Lung (tissue), 12 donors: ENCODE results near the gene CORO2A. TPM values are rescaled to one million over a fixed set of nuclear protein-coding genes. Genes with fewer than 3 reads are reported as not detected.

Experiments
- ATAC-seq: fragments of 200-7000 bp; cut with Tn5 transposase; one replicate; pipeline ENCODE4 v1.9.1; 2020; ENCODE audit warnings: moderate number of reproducible peaks; ENCODE audit not compliant: insufficient read depth, low FRiP score
- DNase-seq, 3 donors: peaks; one replicate each; pipeline ENCODE4 v3.0.0-alpha.2; 2013 to 2017
- H3K27ac ChIP-seq, 2 donors: one replicate each; pipeline ENCODE4 v1.5.1; 2013; ENCODE audit warnings: mild to moderate bottlenecking in 2 of 2, moderate library complexity in 2 of 2, control low read depth in 1 of 2, inconsistent platforms in 1 of 2, low read depth in 1 of 2, low read length in 1 of 2
- H3K27me3 ChIP-seq, 3 donors: one replicate each; pipeline ENCODE4 v1.5.1; 2013; ENCODE audit warnings: low read length in 2 of 3; ENCODE audit not compliant: control insufficient read depth in 3 of 3, insufficient read depth in 3 of 3
- H3K36me3 ChIP-seq, 4 donors: one replicate each; pipeline ENCODE4 v1.5.1; 2013; ENCODE audit warnings: low read length in 4 of 4, mild to moderate bottlenecking in 1 of 4, moderate library complexity in 1 of 4; ENCODE audit not compliant: control insufficient read depth in 4 of 4, insufficient read depth in 4 of 4
- H3K4me1 ChIP-seq, 5 donors: one replicate each; pipeline ENCODE4 v1.5.1; 2013; ENCODE audit warnings: low read length in 5 of 5, mild to moderate bottlenecking in 2 of 5, moderate library complexity in 1 of 5; ENCODE audit not compliant: control insufficient read depth in 5 of 5, insufficient read depth in 5 of 5
- H3K4me3 ChIP-seq: one replicate; pipeline ENCODE4 v1.5.1; 2013; ENCODE audit warnings: mild to moderate bottlenecking, control low read depth, moderate library complexity
- H3K9ac ChIP-seq, 2 donors: one replicate each; pipeline ENCODE4 v1.5.1; 2013; ENCODE audit warnings: low read length in 2 of 2, control low read depth in 1 of 2; ENCODE audit not compliant: insufficient read depth in 1 of 2
- H3K9me3 ChIP-seq, 4 donors: one replicate each; pipeline ENCODE4 v1.5.1; 2013; ENCODE audit warnings: low read length in 3 of 4, mild to moderate bottlenecking in 1 of 4, moderate library complexity in 1 of 4; ENCODE audit not compliant: control insufficient read depth in 4 of 4, insufficient read depth in 3 of 4
- WGBS, 2 donors: extraction: QIAGEN DNeasy Blood & Tissue Kit; methylation state at CpG; one replicate each; pipeline ENCODE4 v1.1.7; 2013; 5-methylcytosine and 5-hydroxymethylcytosine counted together
- polyA plus RNA-seq, 2 donors: library from polyadenylated mRNA; stranded (reverse); fragments of 200-250 nt; gene quantifications; one replicate each; pipeline ENCODE4 v1.2.1, GENCODE V29; 2013
- total RNA-seq, 2 donors: library from RNA; depleted of rRNA in 1 of 2; stranded (reverse); fragments of >200 nt in 1 of 2; gene quantifications; one replicate each; pipeline ENCODE4 v1.2.1, GENCODE V29; 2014 to 2021
- TF ChIP-seq, protein P1 (sequence below): IDR thresholded peaks from 2 replicates; pipeline ENCODE4 v1.5.1; 2012; ENCODE audit warnings: mild to moderate bottlenecking; ENCODE audit errors: control extremely low read depth, extremely low read depth
- donor health status: control.
- donor health status: control.
- donor health status: Bipolar disorder and iron deficiency.
- donor health status: healthy.
- donor health status: DM: yes; HTN: yes; CAD: no.

CORO2A gene
- total and polyA plus RNA-seq, 4 donors: 6.8 to 22.3 (median 14.7) TPM

DNA sequence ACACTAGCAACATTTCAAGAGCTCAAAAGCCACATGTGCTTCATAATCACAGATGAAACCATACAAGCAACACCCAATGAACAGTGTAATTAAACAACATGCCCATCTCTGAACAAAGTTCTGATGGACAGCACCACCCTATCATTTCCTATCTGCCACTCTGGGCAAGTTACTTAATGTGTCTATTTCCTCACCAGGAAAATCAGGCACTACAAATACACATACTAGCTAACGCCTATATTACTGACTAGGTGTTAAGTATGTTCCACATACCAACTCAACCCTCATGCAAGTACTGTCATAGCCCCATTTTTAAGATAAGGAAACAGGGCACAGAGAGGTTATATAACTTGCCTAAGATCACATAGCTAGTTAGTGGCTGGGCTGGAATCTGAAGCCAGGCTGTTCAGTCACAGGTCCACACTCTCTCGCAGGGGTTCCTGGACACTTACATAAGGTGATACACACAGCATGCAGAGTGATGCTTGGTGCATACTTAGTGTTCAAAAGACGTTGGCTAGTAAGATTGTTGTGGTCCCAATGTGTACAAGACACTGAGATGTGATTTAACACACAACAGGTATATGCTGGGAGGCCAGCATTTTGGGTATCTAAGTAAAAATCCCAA lies 24.2 kb downstream of the CORO2A start:
- Histone ChIP-seq H3K27me3 (no peaks in the 10 kb centered on the region), H3K36me3 (no peaks in the 10 kb centered on the region), H3K4me3 (no peak overlapping the region), H3K9ac (no peak overlapping the region), H3K9me3 (no peaks in the 10 kb centered on the region), H3K4me1 (peaks cover 0 to 5% (median 0%) of the 10 kb centered on the region in 5 donors), H3K27ac (no peak overlapping the region)
- no peak for ATAC-seq
- 64 to 66% methylated on average over 3 of the region's 3 CpGs for WGBS, 2 donors
- TF ChIP-seq, protein P1, sequence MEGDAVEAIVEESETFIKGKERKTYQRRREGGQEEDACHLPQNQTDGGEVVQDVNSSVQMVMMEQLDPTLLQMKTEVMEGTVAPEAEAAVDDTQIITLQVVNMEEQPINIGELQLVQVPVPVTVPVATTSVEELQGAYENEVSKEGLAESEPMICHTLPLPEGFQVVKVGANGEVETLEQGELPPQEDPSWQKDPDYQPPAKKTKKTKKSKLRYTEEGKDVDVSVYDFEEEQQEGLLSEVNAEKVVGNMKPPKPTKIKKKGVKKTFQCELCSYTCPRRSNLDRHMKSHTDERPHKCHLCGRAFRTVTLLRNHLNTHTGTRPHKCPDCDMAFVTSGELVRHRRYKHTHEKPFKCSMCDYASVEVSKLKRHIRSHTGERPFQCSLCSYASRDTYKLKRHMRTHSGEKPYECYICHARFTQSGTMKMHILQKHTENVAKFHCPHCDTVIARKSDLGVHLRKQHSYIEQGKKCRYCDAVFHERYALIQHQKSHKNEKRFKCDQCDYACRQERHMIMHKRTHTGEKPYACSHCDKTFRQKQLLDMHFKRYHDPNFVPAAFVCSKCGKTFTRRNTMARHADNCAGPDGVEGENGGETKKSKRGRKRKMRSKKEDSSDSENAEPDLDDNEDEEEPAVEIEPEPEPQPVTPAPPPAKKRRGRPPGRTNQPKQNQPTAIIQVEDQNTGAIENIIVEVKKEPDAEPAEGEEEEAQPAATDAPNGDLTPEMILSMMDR: no peak
- DNase-seq: no peak

DNA sequence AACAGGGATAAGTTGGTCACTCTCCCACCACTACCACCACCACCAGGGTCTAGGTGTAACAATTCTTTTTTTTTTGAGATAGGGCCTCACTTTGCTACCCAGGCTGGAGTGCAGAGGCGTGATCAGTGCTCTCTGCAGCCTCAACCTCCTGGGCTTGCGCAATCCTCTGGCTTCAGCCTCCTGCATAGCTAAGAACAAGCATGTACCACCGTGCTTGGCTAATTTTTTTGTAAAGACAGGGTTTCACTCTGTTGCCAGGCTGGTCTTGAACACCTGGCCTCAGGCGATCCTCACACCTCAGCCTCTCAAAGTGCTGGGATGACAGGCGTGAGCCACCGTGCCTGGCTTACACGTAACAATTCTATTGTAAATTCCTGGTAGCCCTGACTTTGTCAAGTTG lies 27.5 kb downstream of the CORO2A start:
- ATAC-seq (no peak), DNase-seq (no peak)
- Histone ChIP-seq H3K27me3 (no peaks in the 10 kb centered on the region), H3K4me3 (no peak overlapping the region), H3K9ac (no peak overlapping the region), H3K9me3 (no peaks in the 10 kb centered on the region), H3K36me3 (no peaks in the 10 kb centered on the region), H3K27ac (no peak overlapping the region), H3K4me1 (peaks cover 0 to 3% (median 0%) of the 10 kb centered on the region in 5 donors)
- TF ChIP-seq, protein P1: no peak
- 81 to 83% methylated on average over 7 of the region's 7 CpGs for WGBS, 2 donors

DNA sequence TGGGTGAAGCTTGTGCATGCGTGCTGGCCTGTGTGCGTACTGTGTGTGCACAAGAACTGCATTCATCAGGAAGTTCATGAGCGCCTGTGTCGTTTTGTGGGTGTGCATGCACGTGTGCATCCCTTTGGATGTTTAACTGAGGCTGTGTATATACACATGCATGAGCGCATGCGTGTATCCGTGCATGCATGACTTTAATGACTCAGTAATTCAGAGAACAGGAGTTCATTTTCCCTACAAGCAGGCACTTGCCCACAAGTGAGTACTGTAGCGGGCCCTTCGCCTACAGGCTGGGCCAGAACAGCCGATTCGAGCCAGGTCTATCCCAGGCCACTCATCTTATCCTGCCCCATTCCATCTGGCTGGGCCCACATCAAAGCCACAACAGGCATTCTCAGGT lies 29.8 kb downstream of the CORO2A start:
- no peak overlapping the region for H3K27ac ChIP-seq
- H3K27me3 ChIP-seq: no peaks in the 10 kb centered on the region
- WGBS, 2 donors: 92 to 93% methylated on average over 12 of the region's 12 CpGs
- no peaks in the 10 kb centered on the region for H3K9me3 ChIP-seq
- DNase-seq: no peak
- peaks cover 0 to 5% (median 0%) of the 10 kb centered on the region in 5 donors for H3K4me1 ChIP-seq
- H3K36me3 ChIP-seq: no peaks in the 10 kb centered on the region
- H3K4me3 ChIP-seq: no peak overlapping the region
- ATAC-seq: no peak
- TF ChIP-seq, protein P1: no peak
- no peak overlapping the region for H3K9ac ChIP-seq

DNA sequence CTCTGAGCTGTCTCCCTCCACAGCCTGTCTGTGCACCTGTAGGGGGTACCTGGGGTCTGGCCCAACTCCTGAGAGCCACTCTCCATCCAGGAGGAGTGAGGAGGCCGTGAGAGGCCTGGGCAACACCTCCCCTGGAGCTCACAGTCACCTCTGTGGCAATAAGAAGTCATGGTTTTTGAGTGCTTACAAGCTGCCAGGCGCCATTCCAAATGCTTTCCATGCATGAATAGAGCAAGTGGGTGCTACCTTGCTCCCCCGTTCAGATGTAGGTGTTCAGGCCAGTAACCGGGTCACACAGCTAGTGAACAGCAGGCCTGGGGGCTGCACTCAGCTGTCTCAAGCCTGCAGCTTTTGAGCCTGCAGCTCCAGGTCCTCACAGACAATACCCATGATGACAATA lies 30.6 kb downstream of the CORO2A start:
- TF ChIP-seq, protein P1: no peak
- 67 to 88% methylated on average over 4 of the region's 4 CpGs for WGBS, 2 donors
- Histone ChIP-seq H3K9ac (no peak overlapping the region), H3K27me3 (no peaks in the 10 kb centered on the region), H3K36me3 (no peaks in the 10 kb centered on the region), H3K27ac (no peak overlapping the region), H3K9me3 (no peaks in the 10 kb centered on the region), H3K4me3 (no peak overlapping the region), H3K4me1 (peaks cover 0 to 5% (median 0%) of the 10 kb centered on the region in 5 donors)
- no peak for DNase-seq
- no peak for ATAC-seq
